ENCODE data around the gene MICA.

DNA sequence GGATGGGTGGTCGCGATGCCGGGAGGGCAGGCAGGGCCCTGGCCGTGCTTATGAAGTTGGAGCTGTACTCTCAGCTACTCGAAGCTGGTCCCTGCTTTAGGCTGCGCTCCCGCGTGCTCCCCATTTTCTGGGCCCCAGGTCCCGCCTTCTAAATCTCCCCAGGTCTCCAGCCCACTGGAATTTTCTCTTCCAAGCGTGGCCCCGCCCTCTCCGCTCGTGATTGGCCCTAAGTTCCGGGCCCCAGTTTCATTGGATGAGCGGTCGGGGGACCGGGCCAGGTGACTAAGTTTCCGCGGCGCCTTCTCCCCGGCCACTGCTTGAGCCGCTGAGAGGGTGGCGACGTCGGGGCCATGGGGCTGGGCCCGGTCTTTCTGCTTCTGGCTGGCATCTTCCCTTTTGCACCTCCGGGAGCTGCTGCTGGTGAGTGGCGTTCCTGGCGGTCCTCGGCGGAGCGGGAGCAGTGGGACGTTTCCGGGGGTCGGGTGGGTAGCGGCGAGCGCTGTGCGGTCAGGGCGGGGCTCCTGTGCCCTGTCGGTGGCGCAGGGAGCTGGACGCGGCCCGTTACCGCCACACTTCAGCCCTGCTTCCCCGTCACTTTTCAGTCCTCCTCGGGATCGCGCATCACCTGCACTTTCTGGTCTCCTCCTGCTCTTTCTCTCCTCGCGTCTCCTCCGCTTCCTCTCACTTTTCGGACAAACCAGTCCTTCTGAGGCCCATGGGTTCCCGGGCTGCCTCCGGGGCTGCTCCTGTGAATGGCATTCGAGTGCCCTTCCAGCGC lies at the start of gene MICA:
- TF ChIP-seq, protein P1, sequence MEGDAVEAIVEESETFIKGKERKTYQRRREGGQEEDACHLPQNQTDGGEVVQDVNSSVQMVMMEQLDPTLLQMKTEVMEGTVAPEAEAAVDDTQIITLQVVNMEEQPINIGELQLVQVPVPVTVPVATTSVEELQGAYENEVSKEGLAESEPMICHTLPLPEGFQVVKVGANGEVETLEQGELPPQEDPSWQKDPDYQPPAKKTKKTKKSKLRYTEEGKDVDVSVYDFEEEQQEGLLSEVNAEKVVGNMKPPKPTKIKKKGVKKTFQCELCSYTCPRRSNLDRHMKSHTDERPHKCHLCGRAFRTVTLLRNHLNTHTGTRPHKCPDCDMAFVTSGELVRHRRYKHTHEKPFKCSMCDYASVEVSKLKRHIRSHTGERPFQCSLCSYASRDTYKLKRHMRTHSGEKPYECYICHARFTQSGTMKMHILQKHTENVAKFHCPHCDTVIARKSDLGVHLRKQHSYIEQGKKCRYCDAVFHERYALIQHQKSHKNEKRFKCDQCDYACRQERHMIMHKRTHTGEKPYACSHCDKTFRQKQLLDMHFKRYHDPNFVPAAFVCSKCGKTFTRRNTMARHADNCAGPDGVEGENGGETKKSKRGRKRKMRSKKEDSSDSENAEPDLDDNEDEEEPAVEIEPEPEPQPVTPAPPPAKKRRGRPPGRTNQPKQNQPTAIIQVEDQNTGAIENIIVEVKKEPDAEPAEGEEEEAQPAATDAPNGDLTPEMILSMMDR (IDR thresholded peaks at IDR 0.05), result no peak
- TF ChIP-seq POLR2AphosphoS5 (IDR thresholded peaks at IDR 0.05) (no peak), POLR2A (IDR thresholded peaks at IDR 0.05) (no peak), EP300 (IDR thresholded peaks at IDR 0.05) (no peak)

Measured in suprapubic skin (tissue), 4 donors.